NCI-H2196 treated with DMSO at 0.1 percent for 48 hours (cell line): Measurements from ENCODE around the gene RAB28.
A peak's percentile ranks its signal among the peaks of the same experiment; 100 is the strongest.

ENCODE experiments used
- DNase-seq: peaks from one replicate; lab custom pipeline; 2025; ENCODE audit not compliant: unreplicated experiment; lab: John Stamatoyannopoulos, UW

The RAB28 gene

GRCh38 chr4:13511101-13511500, 27.0 kb upstream of the RAB28 start:
- no peak for DNase-seq

GRCh38 chr4:13509442-13509841, 25.3 kb upstream of the RAB28 start:
- DNase-seq: no peak

GRCh38 chr4:13504374-13504773, 20.2 kb upstream of the RAB28 start:
- no peak for DNase-seq

GRCh38 chr4:13498469-13498868, 14.3 kb upstream of the RAB28 start:
- no peak for DNase-seq

- no peak for DNase-seq
Measured at GRCh38 chr4:13496605-13497004, 12.5 kb upstream of the RAB28 start.

GRCh38 chr4:13495753-13496152, 11.6 kb upstream of the RAB28 start:
- no peak for DNase-seq

- no peak for DNase-seq
Measured at GRCh38 chr4:13493793-13494192, 9.7 kb upstream of the RAB28 start.

GRCh38 chr4:13492747-13493146, 8.6 kb upstream of the RAB28 start:
- no peak for DNase-seq

- DNase-seq: peak; percentile 64
Measured at GRCh38 chr4:13484749-13485221, 645 bp upstream of the RAB28 start.

GRCh38 chr4:13483768-13484121, 395 bp downstream of the RAB28 start:
- DNase-seq: no peak

GRCh38 chr4:13483136-13483767, 888 bp downstream of the RAB28 start:
- DNase-seq: no peak

- DNase-seq: no peak
Measured at GRCh38 chr4:13481569-13481968, 2.6 kb downstream of the RAB28 start.

- no peak for DNase-seq
Measured at GRCh38 chr4:13478707-13479106, 5.4 kb downstream of the RAB28 start.

- DNase-seq: no peak
Measured at GRCh38 chr4:13478131-13478530, 6.0 kb downstream of the RAB28 start.

- no peak for DNase-seq
Measured at GRCh38 chr4:13476915-13477314, 7.2 kb downstream of the RAB28 start.

- no peak for DNase-seq
Measured at GRCh38 chr4:13476152-13476551, 8.0 kb downstream of the RAB28 start.

- DNase-seq: no peak
Measured at GRCh38 chr4:13471400-13471799, 12.7 kb downstream of the RAB28 start.

- no peak for DNase-seq
Measured at GRCh38 chr4:13470379-13470778, 13.8 kb downstream of the RAB28 start.

GRCh38 chr4:13464973-13465372, 19.2 kb downstream of the RAB28 start:
- DNase-seq: no peak

- DNase-seq: no peak
Measured at GRCh38 chr4:13464543-13464942, 19.6 kb downstream of the RAB28 start.

GRCh38 chr4:13461191-13461905, 22.8 kb downstream of the RAB28 start:
- DNase-seq: no peak

GRCh38 chr4:13455411-13455810, 28.7 kb downstream of the RAB28 start:
- no peak for DNase-seq

- DNase-seq: no peak
Measured at GRCh38 chr4:13454786-13455185, 29.4 kb downstream of the RAB28 start.
